PC-3 (cell line): ENCODE data around the gene GPX6. TPM values are rescaled to one million over a fixed set of nuclear protein-coding genes. Genes with fewer than 3 reads are reported as not detected.
"Not testable (repeated sequence)": the region's sequence is repeated elsewhere in the genome, so short reads cannot be mapped to it uniquely, and the experiment has no call there.

Experiments
- ATAC-seq: fragments of 200-7000 bp; cut with Tn5 transposase; 2 replicates; pipeline ENCODE4 v1.9.1; 2020; ENCODE audit warnings: mild to moderate bottlenecking, moderate library complexity
- BruUV-seq: library from RNA; stranded (reverse); fragments of 400-500 nt; replicated peaks from 2 replicates; lab custom pipeline; 2021; lab: Mats Ljungman, UMichigan
- CTCF ChIA-PET: fragments of 300-600 bp; sonication (Branson Sonifier 250); formaldehyde crosslinking; loops from one replicate; lab custom pipeline; 2022; ENCODE audit warnings: antibody characterized with exemption; lab: Charles Lee
- POLR2A ChIA-PET: fragments of 300-600 bp; sonication (Branson Sonifier 250); formaldehyde crosslinking; loops from one replicate; lab custom pipeline; 2022; ENCODE audit warnings: antibody characterized with exemption; ENCODE audit not compliant: unreplicated experiment; lab: Charles Lee
- DNase-seq: peaks from one replicate; pipeline ENCODE4 v3.0.0-alpha.2; 2015
- H2AFZ ChIP-seq: fragments of 300-600 bp; sonication (generic); 2 replicates; pipeline ENCODE4 v1.6.0; 2016; ENCODE audit warnings: antibody characterized with exemption, low read length
- H3F3A ChIP-seq: fragments of 300-600 bp; sonication (generic); one replicate; pipeline ENCODE4 v1.6.0; 2017; ENCODE audit warnings: antibody characterized with exemption, low read length, control low read depth, mild to moderate bottlenecking; ENCODE audit not compliant: unreplicated experiment
- H3K27ac ChIP-seq: fragments of 300-600 bp; sonication (generic); 2 replicates; pipeline ENCODE4 v1.5.1; 2016; ENCODE audit warnings: mild to moderate bottlenecking, low read length
- H3K27me3 ChIP-seq: fragments of 300-600 bp; sonication (generic); 2 replicates; pipeline ENCODE4 v1.6.1; 2016; ENCODE audit warnings: low read length, mixed read lengths
- H3K36me3 ChIP-seq: fragments of 300-600 bp; sonication (generic); 2 replicates; pipeline ENCODE4 v1.6.1; 2016; ENCODE audit warnings: low read depth, mixed run types, low read length, mixed read lengths
- H3K4me1 ChIP-seq: fragments of 300-600 bp; sonication (generic); 2 replicates; pipeline ENCODE4 v1.5.1; 2016; ENCODE audit warnings: low read length; ENCODE audit not compliant: insufficient read depth
- H3K4me2 ChIP-seq: fragments of 300-600 bp; sonication (generic); 2 replicates; pipeline ENCODE4 v1.6.0; 2016; ENCODE audit warnings: low read length
- H3K4me3 ChIP-seq: fragments of 300-600 bp; sonication (generic); 2 replicates; pipeline ENCODE4 v1.5.1; 2016; ENCODE audit warnings: mild to moderate bottlenecking, low read length, mixed read lengths
- H3K79me2 ChIP-seq: fragments of 300-600 bp; sonication (generic); 2 replicates; pipeline ENCODE4 v1.6.1; 2017; ENCODE audit warnings: low read length, mixed read lengths
- H3K9ac ChIP-seq: fragments of 300-600 bp; sonication (generic); 2 replicates; pipeline ENCODE4 v1.6.0; 2016; ENCODE audit warnings: mild to moderate bottlenecking, low read length
- H3K9me2 ChIP-seq: fragments of 300-600 bp; sonication (generic); replicated peaks from 2 replicates; pipeline ENCODE4 v1.6.1; 2016; ENCODE audit warnings: mixed run types, low read length, mixed read lengths
- H3K9me3 ChIP-seq: fragments of 300-600 bp; sonication (generic); 2 replicates; pipeline ENCODE4 v1.6.1; 2016; ENCODE audit warnings: low read length, mixed read lengths
- H4K20me1 ChIP-seq: fragments of 300-600 bp; sonication (generic); 2 replicates; pipeline ENCODE4 v1.6.1; 2016; ENCODE audit warnings: low read length, mixed read lengths
- EZH2 ChIP-seq: fragments of 300-600 bp; sonication (generic); IDR thresholded peaks from one replicate; pipeline ENCODE4 v1.6.1; 2017; ENCODE audit warnings: antibody characterized with exemption, mild to moderate bottlenecking, low read length; ENCODE audit not compliant: unreplicated experiment
- EZH2phosphoT487 ChIP-seq: fragments of 300-600 bp; sonication (generic); IDR thresholded peaks from 2 replicates; pipeline ENCODE4 v1.6.1; 2018; ENCODE audit warnings: mild to moderate bottlenecking, antibody characterized with exemption, low read length, borderline replicate concordance
- intact Hi-C: fragments of 100-400 bp; cut with micrococcal nuclease; formaldehyde crosslinking; loops from 2 replicates; pipeline ENCODE4 v1.9.0; 2023
- total RNA-seq: library from RNA; depleted of rRNA; stranded (reverse); fragments of >200 nt; gene quantifications from 2 replicates; pipeline ENCODE4 v1.2.3, GENCODE V29; 2014
- TF ChIP-seq, protein P1 (sequence below): fragments of 300-600 bp; sonication (generic); conservative IDR thresholded peaks from 2 replicates; pipeline ENCODE4 v1.5.1; 2017; ENCODE audit warnings: antibody characterized with exemption, low read depth, mild to moderate bottlenecking, low read length

The GPX6 gene
- total RNA-seq, 1 experiment from 2014 or later = not detected

GRCh38 chr6:28506807-28507475, 8.7 kb downstream of the GPX6 start:
- Histone ChIP-seq H3K27ac (no peak overlapping the region), H3K9me2 (no peaks in the 10 kb centered on the region), H3K9me3 (no peaks in the 10 kb centered on the region), H3K4me3 (no peak overlapping the region), H3K27me3 (peaks cover 47% of the 10 kb centered on the region), H3F3A (no peaks in the 10 kb centered on the region), H2AFZ (no peak overlapping the region), H3K4me2 (no peak overlapping the region), H3K79me2 (no peaks in the 10 kb centered on the region), H4K20me1 (no peaks in the 10 kb centered on the region), H3K9ac (no peak overlapping the region), H3K36me3 (no peaks in the 10 kb centered on the region), H3K4me1 (no peaks in the 10 kb centered on the region)
- intact Hi-C loops = no loop called here
- no peak for ATAC-seq
- CTCF ChIA-PET = no interaction called here
- POLR2A ChIA-PET = no interaction called here
- DNase-seq = no peak
- TF ChIP-seq EZH2phosphoT487 (no peak), EZH2 (no peak)
- TF ChIP-seq, protein P1, sequence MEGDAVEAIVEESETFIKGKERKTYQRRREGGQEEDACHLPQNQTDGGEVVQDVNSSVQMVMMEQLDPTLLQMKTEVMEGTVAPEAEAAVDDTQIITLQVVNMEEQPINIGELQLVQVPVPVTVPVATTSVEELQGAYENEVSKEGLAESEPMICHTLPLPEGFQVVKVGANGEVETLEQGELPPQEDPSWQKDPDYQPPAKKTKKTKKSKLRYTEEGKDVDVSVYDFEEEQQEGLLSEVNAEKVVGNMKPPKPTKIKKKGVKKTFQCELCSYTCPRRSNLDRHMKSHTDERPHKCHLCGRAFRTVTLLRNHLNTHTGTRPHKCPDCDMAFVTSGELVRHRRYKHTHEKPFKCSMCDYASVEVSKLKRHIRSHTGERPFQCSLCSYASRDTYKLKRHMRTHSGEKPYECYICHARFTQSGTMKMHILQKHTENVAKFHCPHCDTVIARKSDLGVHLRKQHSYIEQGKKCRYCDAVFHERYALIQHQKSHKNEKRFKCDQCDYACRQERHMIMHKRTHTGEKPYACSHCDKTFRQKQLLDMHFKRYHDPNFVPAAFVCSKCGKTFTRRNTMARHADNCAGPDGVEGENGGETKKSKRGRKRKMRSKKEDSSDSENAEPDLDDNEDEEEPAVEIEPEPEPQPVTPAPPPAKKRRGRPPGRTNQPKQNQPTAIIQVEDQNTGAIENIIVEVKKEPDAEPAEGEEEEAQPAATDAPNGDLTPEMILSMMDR = no peak
- BruUV-seq = no TSS peak

GRCh38 chr6:28505733-28506132, 9.9 kb downstream of the GPX6 start:
- ChIA-PET CTCF (no interaction called here), POLR2A (no interaction called here)
- Histone ChIP-seq H3F3A (no peaks in the 10 kb centered on the region), H3K9ac (no peak overlapping the region), H3K4me1 (no peaks in the 10 kb centered on the region), H3K27me3 (peaks cover 52% of the 10 kb centered on the region), H4K20me1 (no peaks in the 10 kb centered on the region), H3K9me2 (no peaks in the 10 kb centered on the region), H2AFZ (no peak overlapping the region), H3K4me2 (no peak overlapping the region), H3K4me3 (no peak overlapping the region), H3K27ac (no peak overlapping the region), H3K9me3 (no peaks in the 10 kb centered on the region), H3K79me2 (no peaks in the 10 kb centered on the region), H3K36me3 (no peaks in the 10 kb centered on the region)
- intact Hi-C loops = no loop called here
- TF ChIP-seq, protein P1 = no peak
- TF ChIP-seq EZH2phosphoT487 = no peak
- TF ChIP-seq EZH2 = no peak
- ATAC-seq (no peak), DNase-seq (no peak)
- no TSS peak for BruUV-seq

GRCh38 chr6:28502709-28503305, 12.8 kb downstream of the GPX6 start:
- H3F3A ChIP-seq, H4K20me1 ChIP-seq, POLR2A ChIA-PET, H3K9ac ChIP-seq, H3K36me3 ChIP-seq, intact Hi-C loops, H3K9me3 ChIP-seq, H3K4me3 ChIP-seq, H3K9me2 ChIP-seq, H3K79me2 ChIP-seq, H3K4me2 ChIP-seq, CTCF ChIA-PET, ATAC-seq, H3K27ac ChIP-seq, H3K4me1 ChIP-seq, H2AFZ ChIP-seq, BruUV-seq, DNase-seq: not testable (repeated sequence)
- H3K27me3 ChIP-seq = peaks cover 57% of the 10 kb centered on the region

DNA sequence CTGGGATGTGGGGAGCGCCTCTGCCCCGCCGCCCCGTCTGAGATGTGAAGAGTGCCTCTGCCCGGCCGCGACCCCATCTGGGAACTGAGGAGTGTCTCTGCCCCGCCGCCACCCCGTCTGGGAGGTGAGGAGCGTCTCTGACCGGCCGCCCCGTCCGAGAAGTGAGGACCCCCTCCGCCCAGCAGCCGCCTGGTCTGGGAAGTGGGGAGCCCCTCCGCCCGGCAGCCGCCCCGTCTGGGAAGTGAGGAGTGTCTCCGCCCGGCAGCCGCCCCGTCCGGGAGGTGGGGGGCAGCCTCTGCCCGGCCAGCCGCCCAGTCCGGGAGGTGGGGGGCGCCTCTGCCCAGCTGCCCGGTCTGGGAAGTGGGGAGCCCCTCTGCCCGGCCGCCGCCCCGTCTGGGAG, 13.5 kb downstream of the GPX6 start:
- BruUV-seq, intact Hi-C loops, H3K9ac ChIP-seq, H3K27ac ChIP-seq, CTCF ChIA-PET, POLR2A ChIA-PET, H3K4me2 ChIP-seq, H2AFZ ChIP-seq, H3K4me3 ChIP-seq, ATAC-seq, H3K4me1 ChIP-seq, H3F3A ChIP-seq, H3K36me3 ChIP-seq, DNase-seq, H3K9me3 ChIP-seq, H3K79me2 ChIP-seq, H4K20me1 ChIP-seq, H3K9me2 ChIP-seq: not testable (repeated sequence)
- H3K27me3 ChIP-seq = peaks cover 54% of the 10 kb centered on the region
